RPMI8226 (cell line): ENCODE measurements around the gene SHANK2.

Source experiments
- DNase-seq: peaks from one replicate; pipeline ENCODE4 v3.0.0-alpha.2; 2015

SHANK2 gene

DNA sequence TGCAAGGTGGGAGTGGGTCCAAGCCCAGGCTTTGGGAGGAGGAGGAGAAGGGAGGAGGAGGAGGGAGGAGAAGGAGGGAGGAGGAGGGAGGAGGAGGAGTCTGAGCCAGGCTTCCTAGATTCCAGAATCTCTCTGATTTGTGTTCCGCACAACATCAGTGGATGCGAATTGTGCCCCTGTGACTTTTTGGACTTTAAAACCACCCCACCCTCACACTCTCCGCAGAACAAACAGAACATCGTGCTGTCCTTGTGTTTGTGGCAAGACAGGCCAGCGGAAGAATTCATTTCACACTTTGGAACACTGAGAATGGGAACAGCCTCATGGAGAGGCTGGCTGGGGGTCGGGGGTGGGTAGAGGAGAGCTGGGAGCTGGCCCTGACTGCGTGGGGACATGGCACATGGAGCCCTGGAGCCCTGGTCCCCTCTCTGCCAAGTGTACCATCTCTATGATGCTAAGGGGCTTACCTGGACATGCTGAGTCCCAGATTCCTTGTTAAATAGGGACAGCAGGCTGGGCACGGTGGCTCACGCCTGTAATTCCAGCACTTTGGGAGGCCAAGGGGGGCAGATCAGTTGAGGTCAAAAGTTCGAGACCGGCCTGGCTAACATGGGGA lies 16.4 kb upstream of the SHANK2 start:
- no peak for DNase-seq

GRCh38 chr11:71267807-71268421 lies 15.5 kb upstream of the SHANK2 start:
- DNase-seq = no peak

DNA sequence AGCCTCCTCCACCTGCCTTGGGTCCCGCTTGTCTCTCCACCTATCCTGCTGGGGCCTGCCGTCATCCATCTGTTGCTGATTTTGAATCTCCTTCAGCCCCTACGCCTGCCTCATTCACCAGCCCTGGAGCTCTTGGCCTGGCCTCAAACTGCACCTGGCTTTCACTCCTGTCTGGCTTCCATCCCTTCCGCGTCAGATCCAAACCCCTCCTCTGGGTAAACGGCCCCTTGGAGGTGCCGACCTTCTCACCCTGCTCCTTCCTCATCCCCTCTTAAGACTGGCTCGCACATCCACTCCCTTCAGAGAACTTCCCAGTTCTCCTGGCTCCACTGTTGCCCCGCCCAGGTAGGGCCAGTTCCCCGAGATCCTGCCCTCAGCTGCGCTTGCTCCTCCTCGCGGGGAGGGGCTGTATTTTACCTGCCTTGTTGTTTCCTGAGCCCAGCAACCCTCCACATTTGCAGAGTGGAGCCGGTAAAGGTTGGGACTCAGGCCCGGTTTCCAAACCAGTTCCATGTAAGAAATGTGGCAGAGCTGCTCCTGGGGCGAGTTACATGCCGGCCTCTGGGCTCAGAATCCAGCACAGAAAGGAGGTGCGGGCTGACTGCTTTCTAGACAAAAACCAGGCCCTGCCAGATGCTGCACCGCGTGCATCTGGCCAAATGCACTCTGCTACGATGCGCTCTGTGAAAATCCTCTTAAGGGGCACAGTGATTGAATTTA lies 13.9 kb upstream of the SHANK2 start:
- DNase-seq = no peak

- no peak for DNase-seq
Observed at GRCh38 chr11:71265559-71266092, 13.2 kb upstream of the SHANK2 start.

GRCh38 chr11:71263386-71263785 lies 11.0 kb upstream of the SHANK2 start:
- DNase-seq = no peak

GRCh38 chr11:71255800-71256479 lies 3.6 kb upstream of the SHANK2 start:
- no peak for DNase-seq

GRCh38 chr11:71255323-71255722 lies 2.9 kb upstream of the SHANK2 start:
- DNase-seq = no peak

DNA sequence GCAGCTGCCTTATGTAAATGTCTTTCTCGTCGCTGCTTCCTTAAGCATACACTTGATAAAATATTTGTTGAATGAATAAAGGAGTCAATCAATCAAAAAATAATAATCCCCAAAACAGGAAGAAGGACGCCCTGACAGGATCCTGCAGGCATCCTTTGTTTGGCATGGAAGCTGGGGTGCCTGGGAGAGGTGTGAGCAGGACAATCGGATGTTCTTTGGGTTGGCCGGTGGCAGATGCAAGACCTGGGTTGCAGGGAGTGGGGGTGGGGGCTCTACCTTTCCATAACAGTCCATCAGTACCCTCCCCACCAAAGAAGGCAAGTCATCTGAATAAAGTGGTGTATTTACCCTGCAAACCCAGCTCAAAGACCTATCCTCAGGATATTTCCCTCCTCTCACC lies 1.4 kb upstream of the SHANK2 start:
- DNase-seq = no peak

GRCh38 chr11:71252770-71253730 lies 673 bp upstream of the SHANK2 start:
- no peak for DNase-seq

GRCh38 chr11:71251761-71252268 lies 562 bp downstream of the SHANK2 start:
- DNase-seq = peak; percentile 32

DNA sequence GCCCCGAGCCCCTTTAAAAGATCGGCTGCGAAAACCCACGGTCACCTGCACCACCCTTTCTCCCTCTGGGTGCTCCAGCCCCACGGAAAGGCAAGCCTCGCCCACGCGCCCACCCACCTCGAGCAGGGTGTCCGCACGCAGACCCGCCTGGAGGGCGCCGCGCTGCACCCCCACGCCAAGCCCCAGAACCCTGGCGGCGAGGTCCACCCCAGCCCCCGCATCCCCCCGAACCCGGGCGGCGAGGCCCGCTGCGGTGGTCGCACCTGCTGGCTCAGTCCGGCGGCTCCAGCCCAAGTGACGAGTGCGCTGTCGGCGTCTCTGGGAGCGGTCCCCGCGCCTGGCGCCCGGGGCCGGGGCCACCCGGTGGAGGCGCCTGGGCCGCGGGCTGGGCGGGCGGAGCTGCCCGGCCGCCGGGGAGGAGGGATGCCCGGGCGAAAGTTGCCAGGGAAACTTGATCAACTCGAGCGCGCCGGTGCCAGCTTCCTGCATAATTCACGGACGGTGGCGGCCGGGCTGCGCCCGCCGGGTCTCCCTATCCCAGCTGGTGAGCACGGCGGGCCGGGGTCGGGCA lies 1.1 kb downstream of the SHANK2 start:
- no peak for DNase-seq

- DNase-seq = no peak
Observed at GRCh38 chr11:71250523-71251150, 1.7 kb downstream of the SHANK2 start.

DNA sequence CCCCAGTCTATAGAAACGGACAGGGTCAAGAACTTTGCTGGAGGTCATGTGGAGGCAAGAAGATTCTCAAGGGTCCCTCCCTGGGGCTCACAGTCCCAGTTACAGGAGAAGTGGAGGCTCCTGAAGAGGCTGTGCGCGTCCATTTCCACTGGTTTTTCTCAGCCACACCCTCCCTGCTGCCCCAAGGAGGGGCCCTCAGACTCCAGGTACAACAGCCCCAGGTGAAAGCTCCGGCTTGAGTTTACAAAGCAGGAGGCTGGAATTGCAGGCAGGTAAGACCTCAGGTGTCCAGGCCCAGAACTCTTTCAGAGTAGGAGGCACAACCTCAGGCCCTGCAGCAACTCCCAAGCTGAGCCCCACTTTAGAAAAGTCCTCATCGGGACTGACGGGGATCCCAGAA lies 3.1 kb downstream of the SHANK2 start:
- DNase-seq = no peak

DNA sequence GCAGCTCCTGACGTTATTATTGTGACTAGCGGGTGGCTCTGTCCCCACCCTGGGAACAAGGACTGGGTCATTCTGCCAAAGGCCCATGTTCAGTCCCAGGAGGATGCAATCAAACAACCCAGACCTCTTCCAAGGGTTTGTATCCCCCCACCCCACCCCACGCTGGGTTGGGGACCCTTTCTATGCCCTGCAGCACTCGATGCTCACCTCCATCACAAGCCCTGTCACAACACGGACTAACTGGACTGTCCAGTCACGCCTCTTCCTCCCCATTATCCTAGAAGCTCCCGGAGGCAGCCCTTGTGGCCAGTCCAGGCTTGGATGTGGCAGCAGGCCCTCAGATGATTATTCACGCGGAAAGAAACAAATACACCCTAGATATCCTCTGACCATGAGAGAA lies 3.7 kb downstream of the SHANK2 start:
- DNase-seq = no peak

DNA sequence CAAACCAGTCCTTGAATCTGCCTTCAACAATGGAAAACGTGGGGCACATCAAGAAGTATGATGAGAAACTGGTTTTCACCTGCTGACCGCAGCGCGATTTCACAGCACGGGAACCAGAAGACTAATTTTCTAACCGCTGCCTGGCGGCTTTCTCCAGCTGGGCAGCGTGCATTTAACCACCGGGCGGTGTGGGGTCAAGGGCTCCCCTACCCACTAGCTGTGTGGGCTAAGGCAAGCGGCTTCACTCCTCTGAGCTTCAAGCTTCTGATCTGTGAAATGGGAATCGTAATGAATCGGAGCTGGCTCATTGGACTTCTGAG lies 4.2 kb downstream of the SHANK2 start:
- peak; percentile 59 for DNase-seq

DNA sequence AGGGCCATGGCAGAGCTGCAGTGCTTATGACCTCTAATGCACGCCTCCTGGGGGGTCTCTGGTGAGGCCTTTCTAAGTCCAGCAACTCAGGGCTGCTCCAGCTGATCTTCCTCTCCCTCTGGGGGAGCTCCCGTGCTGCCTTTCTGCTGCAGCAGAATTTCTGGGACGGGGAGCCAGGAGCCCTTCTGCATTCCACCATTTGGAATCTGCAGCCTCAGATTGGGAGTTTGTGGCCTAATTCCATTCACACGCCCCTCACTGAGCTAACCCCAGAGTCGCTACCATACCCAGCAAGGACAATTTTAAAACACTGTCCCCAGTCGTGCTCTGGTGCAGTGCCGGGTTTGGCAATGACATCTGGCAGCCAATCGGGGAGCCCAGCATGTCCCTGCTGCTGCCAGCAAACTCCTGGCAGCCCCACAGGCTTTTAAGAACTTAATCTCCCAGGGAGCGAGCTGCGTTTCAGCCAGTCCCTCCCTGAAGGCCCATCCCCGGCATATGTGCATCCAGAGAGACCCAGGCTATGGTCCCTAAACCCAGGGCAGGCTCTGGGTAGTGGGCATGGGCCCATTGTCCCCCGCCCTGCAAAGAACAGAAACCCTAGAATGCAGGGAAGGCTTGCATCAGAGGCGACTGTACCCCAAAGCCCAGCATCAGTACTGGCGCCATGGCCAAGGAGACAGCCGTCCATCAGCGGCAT lies 4.7 kb downstream of the SHANK2 start:
- DNase-seq = no peak

- DNase-seq = no peak
Observed at GRCh38 chr11:71246559-71246958, 5.8 kb downstream of the SHANK2 start.

DNA sequence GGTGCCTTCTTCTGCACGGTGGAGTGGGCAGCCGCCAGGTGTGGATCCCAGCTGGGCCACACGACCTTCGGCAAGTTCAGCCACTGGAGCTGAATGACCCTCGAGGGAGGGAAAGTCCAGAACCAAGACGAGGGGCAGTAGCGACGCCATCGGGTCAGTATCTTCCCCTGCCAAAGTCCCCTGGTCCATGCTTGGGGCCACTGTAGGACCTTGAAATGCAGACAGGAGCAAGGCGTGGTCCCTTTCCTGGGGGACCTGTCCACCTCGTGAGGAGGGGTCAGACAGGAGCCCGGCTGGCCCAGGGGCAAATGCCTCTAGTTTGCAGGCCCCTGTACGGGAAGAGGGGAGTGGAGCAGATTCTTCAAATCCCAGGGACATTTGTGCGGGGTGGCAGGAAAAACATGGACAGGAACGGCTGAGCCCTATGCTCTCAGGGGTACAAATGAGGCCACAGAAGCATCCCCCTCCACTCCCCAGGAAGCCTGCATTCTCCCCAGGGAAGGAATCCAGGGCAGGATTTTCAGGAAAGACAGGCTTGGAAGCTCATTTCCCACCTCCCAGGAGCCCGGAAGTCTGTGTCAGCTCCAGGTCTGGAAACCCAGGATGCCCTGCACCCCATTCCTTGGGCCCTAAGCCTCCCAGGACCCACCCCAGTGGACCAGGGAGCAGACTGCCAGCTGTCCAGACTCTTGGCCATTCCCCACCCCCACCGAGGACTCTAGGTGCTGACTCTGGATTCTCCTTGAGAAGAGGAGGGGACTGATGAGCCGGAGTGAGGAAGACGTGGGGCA lies 6.6 kb downstream of the SHANK2 start:
- DNase-seq = no peak

GRCh38 chr11:71244116-71244810 lies 8.1 kb downstream of the SHANK2 start:
- no peak for DNase-seq
